Epithelial cell of proximal tubule (primary cell): ENCODE measurements around the gene PRKAR1B. TPM values are rescaled to one million over a fixed set of nuclear protein-coding genes. Genes with fewer than 3 reads are reported as not detected.

Source experiments
- DNase-seq: peaks from one replicate; pipeline ENCODE4 v3.0.0-alpha.2; 2011; ENCODE audit warnings: low read depth
- H3K4me3 ChIP-seq: 2 replicates; pipeline ENCODE4 v1.5.1; 2011; ENCODE audit warnings: low read depth, mild to moderate bottlenecking, low read length
- total RNA-seq: library from RNA; depleted of rRNA; stranded (reverse); fragments of >200 nt; gene quantifications from 2 replicates; pipeline ENCODE4 v1.2.3, GENCODE V29; 2015
- TF ChIP-seq, protein P1 (sequence below): conservative IDR thresholded peaks from 2 replicates; pipeline ENCODE4 v1.5.1; 2012; ENCODE audit warnings: low read depth, mild to moderate bottlenecking, low read length

Gene PRKAR1B
- total RNA-seq, 1 donor from 2014 or later = 12.2 TPM

DNA sequence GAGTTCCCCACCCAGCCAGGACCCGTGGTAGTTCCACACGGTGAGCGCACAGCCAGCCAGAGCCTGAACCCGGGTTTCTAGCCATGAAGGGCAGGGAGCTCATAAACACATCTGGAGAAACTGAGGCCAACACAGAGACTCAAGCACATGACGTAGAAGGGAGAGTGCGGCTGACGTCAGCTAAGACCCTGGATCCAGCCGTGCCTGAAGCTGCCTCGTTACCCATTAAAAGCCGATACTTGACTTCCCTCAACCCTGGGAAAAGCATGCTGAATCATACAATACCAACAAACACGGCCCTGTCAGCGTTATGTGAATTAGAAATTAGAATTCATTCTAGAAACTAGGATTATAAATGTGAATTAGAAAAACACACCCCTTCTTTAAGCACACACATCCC lies 142.3 kb downstream of the PRKAR1B start:
- no peak for DNase-seq
- H3K4me3 ChIP-seq = no peak overlapping the region
- TF ChIP-seq, protein P1, sequence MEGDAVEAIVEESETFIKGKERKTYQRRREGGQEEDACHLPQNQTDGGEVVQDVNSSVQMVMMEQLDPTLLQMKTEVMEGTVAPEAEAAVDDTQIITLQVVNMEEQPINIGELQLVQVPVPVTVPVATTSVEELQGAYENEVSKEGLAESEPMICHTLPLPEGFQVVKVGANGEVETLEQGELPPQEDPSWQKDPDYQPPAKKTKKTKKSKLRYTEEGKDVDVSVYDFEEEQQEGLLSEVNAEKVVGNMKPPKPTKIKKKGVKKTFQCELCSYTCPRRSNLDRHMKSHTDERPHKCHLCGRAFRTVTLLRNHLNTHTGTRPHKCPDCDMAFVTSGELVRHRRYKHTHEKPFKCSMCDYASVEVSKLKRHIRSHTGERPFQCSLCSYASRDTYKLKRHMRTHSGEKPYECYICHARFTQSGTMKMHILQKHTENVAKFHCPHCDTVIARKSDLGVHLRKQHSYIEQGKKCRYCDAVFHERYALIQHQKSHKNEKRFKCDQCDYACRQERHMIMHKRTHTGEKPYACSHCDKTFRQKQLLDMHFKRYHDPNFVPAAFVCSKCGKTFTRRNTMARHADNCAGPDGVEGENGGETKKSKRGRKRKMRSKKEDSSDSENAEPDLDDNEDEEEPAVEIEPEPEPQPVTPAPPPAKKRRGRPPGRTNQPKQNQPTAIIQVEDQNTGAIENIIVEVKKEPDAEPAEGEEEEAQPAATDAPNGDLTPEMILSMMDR = no peak

DNA sequence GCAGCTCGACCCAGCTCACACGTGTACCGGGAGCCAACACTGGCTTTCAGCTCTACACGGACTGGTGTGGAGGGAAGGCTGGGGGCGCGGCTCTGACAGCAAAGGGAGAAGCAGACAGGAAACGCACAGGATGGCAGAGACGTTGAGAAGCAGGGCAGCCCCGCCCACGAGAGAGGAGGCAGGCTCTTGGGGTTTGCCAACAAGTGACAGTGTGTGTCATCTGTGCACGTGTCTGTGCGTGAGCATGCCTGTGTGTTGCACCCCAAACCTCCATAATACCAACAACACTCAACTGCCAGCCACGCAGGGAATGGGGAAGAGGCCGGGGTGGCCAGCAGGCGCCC lies 143.0 kb downstream of the PRKAR1B start:
- no peak for DNase-seq
- H3K4me3 ChIP-seq = no peak overlapping the region
- TF ChIP-seq, protein P1 = no peak

DNA sequence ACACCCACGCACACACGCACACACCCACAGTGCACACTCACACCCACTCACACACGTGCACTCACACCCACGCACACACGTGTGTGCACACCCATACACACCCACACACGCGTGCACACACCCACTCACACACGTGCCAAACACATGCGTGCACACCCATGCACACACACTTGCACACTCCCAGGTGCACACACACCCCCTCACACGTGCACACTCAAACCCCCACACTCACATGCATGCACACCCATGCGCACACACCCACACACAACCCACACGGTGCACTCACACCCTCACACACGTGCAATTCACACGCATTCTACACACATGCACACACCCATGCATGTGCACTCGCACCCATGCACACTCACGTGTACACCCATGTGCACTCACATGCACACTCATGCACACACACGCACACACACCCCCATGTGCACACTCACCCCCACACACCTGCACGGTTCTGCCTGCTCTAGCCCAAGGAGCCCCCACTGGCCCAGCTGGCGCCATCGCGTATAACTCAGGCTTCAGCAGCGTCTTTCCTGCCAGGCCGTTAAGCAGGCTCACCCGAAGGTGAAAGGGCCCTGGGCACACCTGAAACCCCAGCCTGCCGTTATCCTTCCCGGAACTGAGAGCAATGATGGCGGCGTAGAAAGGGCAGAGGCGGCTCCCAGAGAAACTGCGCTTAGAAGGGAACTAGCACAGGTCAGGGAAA lies 143.5 kb downstream of the PRKAR1B start:
- no peak for DNase-seq
- no peak overlapping the region for H3K4me3 ChIP-seq
- TF ChIP-seq, protein P1 = no peak

DNA sequence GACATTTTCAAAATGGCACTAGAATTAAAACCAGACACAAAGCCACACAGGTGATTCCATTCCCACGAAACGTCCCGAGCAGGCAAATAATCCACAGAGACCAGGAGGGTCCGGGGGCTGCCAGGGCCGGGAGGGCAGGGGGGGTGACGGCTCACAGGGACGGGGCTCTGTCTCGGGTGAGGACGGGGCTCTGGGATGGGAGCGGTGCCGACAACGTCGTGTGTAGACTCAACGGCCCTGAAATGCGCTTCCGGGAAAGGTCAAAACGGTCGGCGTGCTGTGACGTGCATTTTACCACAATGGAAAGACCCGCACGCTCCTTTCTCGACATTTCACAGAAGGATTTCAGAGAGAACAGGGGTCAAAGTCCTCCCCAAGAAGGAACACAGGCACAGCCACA lies 144.2 kb downstream of the PRKAR1B start:
- H3K4me3 ChIP-seq = no peak overlapping the region
- DNase-seq = no peak
- TF ChIP-seq, protein P1 = no peak

DNA sequence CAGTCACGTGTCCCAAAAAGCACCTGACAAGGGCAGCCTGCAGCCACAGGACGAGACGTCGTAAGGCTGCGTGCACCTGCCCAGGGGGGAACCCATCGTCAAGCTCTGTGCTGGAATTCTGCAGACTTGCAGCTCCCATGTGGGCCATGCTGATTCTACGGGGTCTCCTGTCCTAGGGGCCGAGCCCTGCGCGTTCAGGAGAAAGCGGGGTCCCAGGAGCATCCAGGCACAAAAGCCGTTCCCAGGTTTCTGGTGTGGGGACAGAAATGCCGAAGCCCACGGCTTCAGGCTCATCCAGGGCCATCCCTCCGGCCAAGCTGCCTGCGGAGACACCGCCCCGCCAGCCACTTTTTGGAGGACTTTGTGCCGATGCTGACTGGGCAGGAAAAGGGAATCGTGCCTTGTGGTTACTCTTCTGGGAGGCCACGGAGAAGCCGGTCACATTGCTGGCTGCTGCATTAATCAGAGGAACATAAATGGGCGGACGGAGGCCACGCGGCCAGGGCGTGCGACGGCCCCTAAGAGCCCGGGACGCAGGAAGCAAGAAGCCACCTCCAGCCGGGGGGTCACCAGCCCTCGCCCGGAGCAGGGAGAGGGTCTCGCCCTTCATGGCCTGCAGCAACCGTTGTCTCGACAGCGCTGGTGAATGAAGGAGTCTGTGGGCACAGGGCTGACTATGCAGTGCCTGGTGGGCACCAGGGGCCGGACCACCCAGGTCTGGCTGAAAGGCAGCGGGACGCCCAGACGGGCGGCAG lies 144.8 kb downstream of the PRKAR1B start:
- no peak overlapping the region for H3K4me3 ChIP-seq
- TF ChIP-seq, protein P1 = no peak
- DNase-seq = no peak

DNA sequence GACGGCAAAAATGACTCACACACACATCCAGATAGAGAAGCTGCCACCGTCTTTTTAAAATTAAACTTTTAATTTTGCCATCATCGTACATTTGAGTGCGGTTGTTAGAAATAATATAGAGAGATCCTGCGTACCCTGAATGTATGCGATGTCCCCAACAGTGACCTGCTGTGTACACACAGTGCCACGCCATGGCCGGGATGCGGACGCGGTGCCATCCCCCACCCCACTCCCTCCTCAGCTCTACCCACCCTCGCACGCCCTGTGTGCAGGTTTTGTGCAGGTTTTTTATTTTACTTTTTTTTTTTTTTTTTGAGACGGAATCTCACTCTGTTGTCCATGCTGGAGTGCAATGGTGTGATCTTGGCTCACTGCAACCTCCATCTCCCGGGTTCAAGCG lies 148.7 kb downstream of the PRKAR1B start:
- TF ChIP-seq, protein P1 = no peak
- DNase-seq = no peak
- no peak overlapping the region for H3K4me3 ChIP-seq

DNA sequence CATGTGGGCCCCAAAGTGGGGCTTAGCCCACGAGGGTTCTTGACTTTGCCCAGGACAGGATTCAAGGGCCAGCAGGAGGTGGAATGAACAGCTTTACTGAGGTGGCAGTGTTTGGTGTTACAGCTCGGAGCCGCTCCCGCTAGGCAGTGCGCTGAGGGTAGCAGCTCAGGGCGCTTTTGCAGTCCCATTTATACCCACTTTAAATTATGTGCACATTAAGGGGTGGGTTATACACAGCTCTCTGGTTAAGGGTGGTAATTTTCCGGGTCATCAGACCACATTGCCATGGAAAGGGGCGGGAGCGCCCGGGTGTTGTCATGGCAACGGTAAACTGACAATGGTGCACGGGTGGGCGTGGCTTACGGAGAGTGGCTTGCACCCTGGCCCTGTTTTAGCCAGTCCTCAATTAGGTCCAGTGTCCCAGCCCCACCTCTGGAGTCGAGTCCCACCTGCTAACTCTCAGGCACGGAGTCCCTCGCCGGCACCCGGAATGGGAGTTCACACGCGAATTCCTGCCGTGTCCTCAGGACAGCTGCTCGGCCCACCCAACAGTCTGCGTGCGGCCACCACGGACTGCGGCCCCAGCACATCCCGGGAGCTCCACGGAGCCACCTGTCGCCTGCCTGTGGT lies 149.2 kb downstream of the PRKAR1B start:
- TF ChIP-seq, protein P1 = no peak
- no peak for DNase-seq
- H3K4me3 ChIP-seq = no peak overlapping the region
